Endothelial cell of umbilical vein (primary cell): Measurements from ENCODE around the gene NFIA. TPM values are rescaled to one million over a fixed set of nuclear protein-coding genes. Genes with fewer than 3 reads are reported as not detected.

Experiments used
- BruUV-seq: library from RNA; stranded (reverse); fragments of 400-500 nt; replicated peaks from 2 replicates; lab custom pipeline; 2021; lab: Mats Ljungman, UMichigan
- CTCF ChIA-PET: fragments of 300-600, 350-600 bp; sonication (Branson Sonifier 250); formaldehyde crosslinking; loops from one replicate; lab custom pipeline; 2021; ENCODE audit warnings: antibody characterized with exemption, inconsistent platforms; lab: Charles Lee
- POLR2A ChIA-PET: fragments of 300-600, 350-600 bp; sonication (Branson Sonifier 250); formaldehyde crosslinking; loops from one replicate; lab custom pipeline; 2021; ENCODE audit warnings: antibody characterized with exemption, inconsistent platforms; lab: Charles Lee
- DNase-seq: peaks from one replicate; pipeline ENCODE4 v3.0.0-alpha.2; 2011; ENCODE audit warnings: low read depth, low spot score
- FAIRE-seq: peaks from 2 replicates; lab custom pipeline; 2011; peaks lifted over from hg19 to GRCh38; lab: Jason Lieb, UNC
- H2AFZ ChIP-seq: 2 replicates; pipeline ENCODE4 v1.6.0; 2012; ENCODE audit warnings: low read depth, low read length, control low read depth, inconsistent platforms
- H3K27ac ChIP-seq: 2 replicates; pipeline ENCODE4 v1.5.1; 2011; ENCODE audit warnings: low read depth, mild to moderate bottlenecking, control low read depth, low read length, moderate library complexity; ENCODE audit not compliant: insufficient read depth
- H3K27me3 ChIP-seq, 2 experiments: 2 replicates each; pipeline versions ENCODE4 v1.6.0 to v1.6.1; 2011; ENCODE audit warnings: low read length in 2 of 2, mixed read lengths in 1 of 2; ENCODE audit not compliant: control insufficient read depth in 2 of 2, insufficient read depth in 2 of 2
- H3K36me3 ChIP-seq, 2 experiments: 2 replicates in 1 of 2; 3 replicates in 1 of 2; pipeline ENCODE4 v1.5.1; 2011; ENCODE audit warnings: low read length in 2 of 2, mild to moderate bottlenecking in 1 of 2, moderate library complexity in 1 of 2; ENCODE audit not compliant: control insufficient read depth in 2 of 2, insufficient read depth in 2 of 2; ENCODE audit errors: extremely low read depth in 1 of 2
- H3K4me1 ChIP-seq: 3 replicates; pipeline ENCODE4 v1.5.1; 2011; ENCODE audit warnings: mild to moderate bottlenecking, low read length; ENCODE audit not compliant: control insufficient read depth, insufficient read depth; ENCODE audit errors: extremely low read depth
- H3K4me2 ChIP-seq: 2 replicates; pipeline ENCODE4 v1.6.1; 2011; ENCODE audit warnings: low read length, control low read depth, mixed read lengths; ENCODE audit not compliant: insufficient read depth
- H3K4me3 ChIP-seq, 3 experiments: fragments of 200-600 bp in 1 of 3; sonication (generic), shearing (Covaris generic) in 1 of 3; replicated peaks in 1 of 3; 2 replicates each; pipeline ENCODE4 v1.5.1; 2011 to 2016; ENCODE audit warnings: control low read depth in 3 of 3, low read length in 3 of 3, mild to moderate bottlenecking in 2 of 3, inconsistent platforms in 1 of 3, low read depth in 1 of 3, moderate library complexity in 1 of 3; ENCODE audit not compliant: insufficient read depth in 1 of 3
- H3K79me2 ChIP-seq: 2 replicates; pipeline ENCODE4 v1.6.0; 2012; ENCODE audit warnings: low read length, inconsistent platforms; ENCODE audit not compliant: control insufficient read depth, insufficient read depth
- H3K9ac ChIP-seq: replicated peaks from 2 replicates; pipeline ENCODE3; 2011; ENCODE audit warnings: low read length, control low read depth; ENCODE audit not compliant: insufficient read depth; ENCODE audit errors: extremely low read depth
- H3K9me1 ChIP-seq: replicated peaks from 3 replicates; pipeline ENCODE4 v1.6.0; 2011; ENCODE audit warnings: mild to moderate bottlenecking, low read length; ENCODE audit not compliant: control insufficient read depth, insufficient read depth; ENCODE audit errors: extremely low read depth
- H3K9me3 ChIP-seq: replicated peaks from 2 replicates; pipeline ENCODE4 v1.5.1; 2012; ENCODE audit warnings: low read length, inconsistent platforms; ENCODE audit not compliant: control insufficient read depth, insufficient read depth
- H4K20me1 ChIP-seq: replicated peaks from 2 replicates; pipeline ENCODE3; 2011; ENCODE audit warnings: mild to moderate bottlenecking, low read length; ENCODE audit not compliant: control insufficient read depth, insufficient read depth; ENCODE audit errors: extremely low read depth
- CTCF ChIP-seq, 2 donors: IDR thresholded peaks; 1 replicate in 1 of 2; 2 replicates in 1 of 2; pipeline ENCODE4 v1.5.1; 2011; ENCODE audit warnings: low read length in 2 of 2, mild to moderate bottlenecking in 2 of 2, moderate library complexity in 2 of 2, control low read depth in 1 of 2, inconsistent platforms in 1 of 2, low read depth in 1 of 2; ENCODE audit not compliant: insufficient read depth in 1 of 2; ENCODE audit errors: extremely low read depth in 1 of 2
- EZH2 ChIP-seq: IDR thresholded peaks from 2 replicates; pipeline ENCODE4 v1.6.1; 2012; ENCODE audit warnings: borderline replicate concordance, low read depth, mild to moderate bottlenecking, moderate library complexity, low read length, inconsistent platforms; ENCODE audit not compliant: severe bottlenecking
- FOS ChIP-seq: IDR thresholded peaks from 2 replicates; pipeline ENCODE4 v1.6.1; 2011; ENCODE audit warnings: mild to moderate bottlenecking, low read length, moderate library complexity, borderline replicate concordance; ENCODE audit not compliant: insufficient read depth
- GATA2 ChIP-seq: IDR thresholded peaks from 2 replicates; pipeline ENCODE4 v1.7.0; 2011; ENCODE audit warnings: low read depth, mild to moderate bottlenecking, moderate library complexity, mixed read lengths, low read length; ENCODE audit not compliant: insufficient read length, insufficient read depth
- JUN ChIP-seq: IDR thresholded peaks from 2 replicates; pipeline ENCODE4 v1.6.1; 2011; ENCODE audit warnings: borderline replicate concordance, low read depth; ENCODE audit not compliant: insufficient read length, insufficient read depth
- MAX ChIP-seq: IDR thresholded peaks from 2 replicates; pipeline ENCODE4 v1.6.1; 2011; ENCODE audit not compliant: insufficient read depth, insufficient read length
- MYC ChIP-seq: IDR thresholded peaks from one replicate; pipeline ENCODE4 v1.6.1; 2011; ENCODE audit warnings: mild to moderate bottlenecking, low read depth, low read length
- POLR2A ChIP-seq: IDR thresholded peaks from 2 replicates; pipeline ENCODE4 v1.6.1; 2012; ENCODE audit warnings: low read depth, mild to moderate bottlenecking, control low read depth, low read length
- POLR2AphosphoS5 ChIP-seq: IDR thresholded peaks from 2 replicates; pipeline ENCODE4 v1.6.1; 2012; ENCODE audit warnings: low read depth, mild to moderate bottlenecking, control low read depth, low read length, moderate library complexity; ENCODE audit not compliant: insufficient read depth
- dilution Hi-C: fragments of 300-500 bp; cut with MboI; formaldehyde crosslinking; loops from one replicate; pipeline ENCODE4 v1.15.0; 2019; ENCODE audit warnings: low sequenced_read_pairs; ENCODE audit not compliant: extremely low pct_ligation_motif_present
- intact Hi-C: fragments of 100-400 bp; cut with micrococcal nuclease; formaldehyde crosslinking; loops from one replicate; pipeline ENCODE4 v1.10.0; 2022
- polyA plus RNA-seq, 4 experiments: library from polyadenylated mRNA; depleted of rRNA in 3 of 4; stranded (reverse) in 3 of 4; unstranded in 1 of 4; fragments of >200 nt; gene quantifications; 2 replicates each; pipeline versions ENCODE4 v1.2.1 to v1.2.3, GENCODE V29; 2011 to 2012; ENCODE audit warnings: missing spikeins in 1 of 4
- total RNA-seq: library from RNA; stranded (reverse); gene quantifications from 2 replicates; pipeline ENCODE4 v1.2.3, GENCODE V29; 2021

NFIA gene
- total and polyA plus RNA-seq, 2 donors (not counting 3 experiments of a cell fraction or from before 2014, with no cell fraction given): 25.5 to 47.0 TPM

GRCh38 chr1:61348025-61348665 is 265.8 kb downstream of the NFIA start:
- Histone ChIP-seq H4K20me1 (no peaks in the 10 kb centered on the region), H3K9me1 (no peaks in the 10 kb centered on the region), H3K4me2 (no peak overlapping the region), H3K9me3 (no peaks in the 10 kb centered on the region), H3K36me3 (peaks cover 0 to 3% of the 10 kb centered on the region in 2 experiments), H3K4me3 (no peak overlapping the region), H3K4me1 (peaks cover 8% of the 10 kb centered on the region), H3K9ac (no peak overlapping the region), H3K27ac (no peak overlapping the region), H2AFZ (no peak overlapping the region), H3K79me2 (no peaks in the 10 kb centered on the region), H3K27me3 (no peaks in the 10 kb centered on the region)
- CTCF ChIA-PET: no interaction called here
- intact Hi-C loops (no loop called here), dilution Hi-C loops (no loop called here)
- POLR2A ChIA-PET: no interaction called here
- BruUV-seq: no TSS peak
- DNase-seq (no peak), FAIRE-seq (no peak)
- no peak for TF ChIP-seq GATA2
- TF ChIP-seq MYC: no peak
- TF ChIP-seq EZH2: no peak
- TF ChIP-seq JUN: no peak
- no peak for TF ChIP-seq POLR2A
- no peak for TF ChIP-seq FOS
- TF ChIP-seq CTCF (IDR thresholded peaks at IDR 0.05; ENCODE audit: extremely low read depth in 1 of 2, insufficient read depth in 1 of 2, low read depth in 1 of 2, low read length in 2 of 2): no peak
- TF ChIP-seq POLR2AphosphoS5: no peak
- TF ChIP-seq MAX: no peak
